22Rv1 (cell line): ENCODE data around the gene AFF4.
A peak's percentile ranks its signal among the peaks of the same experiment; 100 is the strongest.
"Not testable (repeated sequence)": the region's sequence is repeated elsewhere in the genome, so short reads cannot be mapped to it uniquely, and the experiment has no call there.

Source experiments
- H3K27ac ChIP-seq: fragments of 450-650 bp; 2 replicates; pipeline ENCODE4 v1.5.1; 2017
- CTCF ChIP-seq: fragments of 450-650 bp; IDR thresholded peaks from 2 replicates; pipeline ENCODE4 v1.5.1; 2017; ENCODE audit warnings: mild to moderate bottlenecking
- ZFX ChIP-seq: fragments of 450-650 bp; IDR thresholded peaks from 2 replicates; pipeline ENCODE4 v1.6.1; 2017; ENCODE audit warnings: antibody characterized with exemption, borderline replicate concordance

Gene AFF4

DNA sequence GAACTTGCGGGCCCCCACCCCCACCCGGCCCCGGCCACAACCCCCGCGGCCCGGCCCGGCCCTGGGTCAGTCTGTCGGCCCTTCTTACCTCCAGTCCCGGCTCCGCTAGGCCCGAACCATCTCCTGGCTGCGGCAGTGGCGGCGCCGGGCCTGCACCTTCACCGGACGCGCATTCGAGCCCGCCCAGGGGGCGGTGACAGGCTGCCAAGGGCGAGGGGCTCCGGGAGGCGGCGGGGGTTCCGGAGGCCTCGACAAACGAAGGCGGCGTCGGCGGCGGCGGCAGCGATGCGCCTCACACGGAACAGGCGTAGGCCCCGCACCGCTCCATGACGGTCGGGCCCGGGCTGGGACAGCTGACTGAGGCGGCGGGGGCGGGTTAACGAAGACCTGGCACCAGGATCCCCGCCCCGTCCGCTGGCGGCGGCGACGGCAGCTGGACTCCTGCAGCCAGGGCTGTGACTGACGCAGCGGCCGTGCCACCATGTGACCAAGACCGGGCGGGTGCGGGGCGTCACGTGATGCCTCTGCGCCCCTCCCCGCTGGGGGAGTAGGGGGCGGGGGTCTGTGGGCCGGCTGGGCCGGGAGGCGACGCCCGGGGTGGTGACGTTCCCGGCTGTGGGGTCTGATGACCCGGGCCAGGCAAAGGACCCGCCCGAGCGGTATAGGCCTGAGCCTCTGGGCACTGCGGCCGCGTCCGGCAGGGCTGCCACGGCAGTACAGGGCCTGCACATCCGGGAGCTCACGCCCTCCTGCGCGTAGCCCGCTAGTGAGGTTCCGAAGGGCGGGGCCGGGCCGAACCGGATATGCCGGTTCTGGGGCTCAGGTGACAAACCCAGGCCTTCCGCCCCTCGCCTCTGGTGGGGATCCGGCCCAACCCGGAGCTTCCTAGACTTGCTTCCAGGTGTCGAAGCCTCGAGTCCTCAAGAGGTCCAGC, at the start of gene AFF4:
Gene AFF4, minus strand, starts transcription at position 464 of the 934 bp plus-strand sequence. CDS start 26,445 bp downstream, outside the sequence.
- no peak; the same call in 1 of the 2 replicates for TF ChIP-seq ZFX
- no peak for TF ChIP-seq CTCF
- H3K27ac ChIP-seq: peak within 1 kb of the TSS; percentile 89

DNA sequence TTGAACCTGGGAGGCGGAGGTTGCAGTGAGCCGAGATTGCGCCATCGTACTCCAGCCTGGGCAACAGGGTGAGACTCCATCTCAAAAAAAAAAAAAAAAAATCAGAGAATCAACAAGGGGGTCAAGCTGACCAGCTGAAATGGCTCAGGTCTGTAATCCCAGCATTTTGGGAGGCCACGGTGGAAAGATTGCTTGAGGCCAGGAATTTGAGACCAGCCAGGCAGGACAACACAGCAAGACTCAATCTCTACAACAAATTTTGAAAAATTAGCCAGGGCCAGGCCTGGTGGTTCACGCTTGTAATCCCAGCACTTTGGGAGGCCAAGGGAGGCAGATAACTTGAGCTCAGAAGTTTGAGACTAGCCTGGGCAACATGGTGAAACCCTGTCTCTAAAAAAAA, 45.0 kb upstream of the AFF4 start:
- H3K27ac ChIP-seq: not testable (repeated sequence)

GRCh38 chr5:133006653-133007052, 43.2 kb upstream of the AFF4 start:
- TF ChIP-seq CTCF: no peak
- no peak for TF ChIP-seq ZFX

DNA sequence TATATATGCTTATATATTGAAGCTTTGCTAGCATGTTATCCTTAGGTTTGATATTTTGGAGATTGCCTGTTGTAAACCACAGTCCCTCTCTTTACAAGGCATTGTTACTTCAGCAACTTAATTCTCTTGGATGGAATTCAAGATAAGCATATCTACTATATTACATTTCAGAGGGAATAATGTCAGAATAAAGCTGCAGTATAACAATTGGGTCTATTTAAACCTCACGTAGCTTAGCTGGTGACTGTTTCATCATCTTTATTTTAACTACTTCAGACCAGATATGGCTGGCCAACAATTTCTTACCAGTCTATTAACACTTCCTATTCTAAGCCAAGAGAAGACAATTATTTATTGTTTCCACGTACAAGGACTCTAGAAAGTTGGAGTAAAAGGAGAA, 35.8 kb upstream of the AFF4 start:
- TF ChIP-seq CTCF (no peak), ZFX (no peak)
- H3K27ac ChIP-seq: no peak overlapping the region

More at GRCh38 chr5:133006653-133007052, 43.2 kb upstream of the AFF4 start:
- H3K27ac ChIP-seq: no peak overlapping the region

DNA sequence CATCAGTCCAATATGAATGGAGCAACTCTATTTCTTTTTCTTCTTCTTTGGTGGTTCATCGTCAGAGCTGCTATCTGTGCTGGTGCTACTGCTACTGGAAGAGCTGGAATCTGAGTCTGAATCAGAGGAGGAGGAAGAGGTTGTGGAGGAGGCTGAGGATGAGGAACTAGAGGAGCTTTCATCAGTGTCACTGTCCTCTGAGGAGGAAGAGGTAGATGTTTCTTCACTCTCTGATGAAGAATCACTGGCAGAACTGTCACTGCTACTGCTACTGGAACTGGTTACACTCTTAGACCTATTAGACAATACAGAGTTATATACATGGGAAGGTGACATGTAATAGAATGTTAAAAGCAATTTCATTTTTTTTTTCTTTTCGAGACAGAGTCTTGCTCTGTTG, 35.1 kb upstream of the AFF4 start:
- H3K27ac ChIP-seq: no peak overlapping the region
- no peak for TF ChIP-seq CTCF
- TF ChIP-seq ZFX: no peak

GRCh38 chr5:132996307-132996706, 32.9 kb upstream of the AFF4 start:
- TF ChIP-seq CTCF: no peak
- no peak for TF ChIP-seq ZFX
- no peak overlapping the region for H3K27ac ChIP-seq

DNA sequence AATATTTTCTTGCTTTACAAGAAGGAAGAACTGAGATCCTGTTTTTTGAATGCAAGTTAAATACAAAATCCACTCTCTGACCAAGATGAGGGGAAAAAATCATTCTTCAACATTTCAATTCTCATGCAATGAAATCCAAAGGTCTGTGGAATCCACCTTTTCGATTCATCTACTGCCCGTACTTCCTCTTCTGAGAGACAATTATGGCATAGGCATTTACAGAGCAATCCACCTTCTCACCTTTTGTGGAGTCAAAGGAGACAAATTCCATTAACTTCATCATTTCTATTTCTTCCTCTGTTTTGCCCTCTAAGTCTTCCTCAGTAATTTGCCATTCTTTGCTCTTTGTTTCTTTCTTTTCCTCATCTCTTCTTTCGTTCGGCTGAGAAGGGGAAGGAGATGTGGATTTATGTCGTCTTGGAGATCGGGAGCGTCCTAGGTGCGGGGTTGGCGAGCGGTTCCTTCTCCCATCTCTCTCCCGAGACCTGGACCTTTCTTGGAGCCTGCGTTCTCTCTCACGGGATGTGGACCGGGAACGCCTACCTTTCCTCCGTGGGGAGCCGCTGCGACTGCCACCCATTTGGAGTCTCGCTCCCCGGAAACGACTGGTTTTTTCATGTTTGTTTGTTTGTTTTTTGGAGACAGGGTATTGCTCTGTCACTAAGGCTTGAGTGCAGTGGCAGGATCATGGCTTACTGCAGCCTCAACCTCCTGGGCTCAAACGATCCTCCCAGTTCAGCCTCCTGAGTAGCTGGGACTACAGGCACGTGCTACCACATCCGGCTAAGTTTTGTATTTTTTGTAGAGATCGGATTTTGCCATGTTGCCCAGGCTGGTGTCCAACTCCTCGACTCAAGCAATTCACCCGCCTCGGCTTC, 24.3 kb upstream of the AFF4 start:
- H3K27ac ChIP-seq: no peak overlapping the region
- TF ChIP-seq CTCF (no peak), ZFX (no peak)

- H3K27ac ChIP-seq: not testable (repeated sequence)
Measured at GRCh38 chr5:132982971-132983370, 19.5 kb upstream of the AFF4 start.
